Measurements from ENCODE around the gene HBQ1. TPM values are rescaled to one million over a fixed set of nuclear protein-coding genes. Genes with fewer than 3 reads are reported as not detected.

HBQ1 gene
- total RNA-seq, 1 donor from 2014 or later, result 0.60 TPM

DNA sequence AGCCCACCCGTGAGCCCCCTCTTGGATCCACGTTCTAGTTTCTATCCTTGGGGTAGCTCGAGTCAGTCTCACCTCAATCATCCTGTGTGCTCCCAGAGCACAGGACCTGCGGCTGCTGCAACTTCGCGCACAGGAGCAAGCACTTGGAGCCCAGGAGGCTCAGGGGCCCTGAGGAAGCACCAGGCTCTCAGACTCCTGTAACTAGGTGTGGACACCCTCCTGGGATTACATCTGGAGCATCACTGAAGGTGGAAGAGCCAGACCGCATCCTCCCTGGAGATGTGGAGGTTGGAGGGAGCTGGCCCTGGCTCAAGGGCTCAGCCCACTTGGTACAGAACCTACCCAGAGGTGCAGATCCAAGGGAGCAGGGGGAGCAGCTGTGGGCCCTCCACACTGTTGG is 2.7 kb downstream of the HBQ1 start:
- H3K27ac Mint-ChIP-seq, result no peak overlapping the region

GRCh38 chr16:185213-185612 is 5.0 kb downstream of the HBQ1 start:
- Mint-ChIP-seq H3K36me3 (ENCODE audit: insufficient read depth) (peaks cover 19% of the 10 kb centered on the region), H3K9me3 (ENCODE audit: low read depth) (no peaks in the 10 kb centered on the region), H3K4me3 (ENCODE audit: low read depth) (no peak overlapping the region), H3K4me1 (ENCODE audit: low read depth) (no peaks in the 10 kb centered on the region), H3K27me3 (no peaks in the 10 kb centered on the region), H3K27ac (no peak overlapping the region)
- TF ChIP-seq, protein P1, sequence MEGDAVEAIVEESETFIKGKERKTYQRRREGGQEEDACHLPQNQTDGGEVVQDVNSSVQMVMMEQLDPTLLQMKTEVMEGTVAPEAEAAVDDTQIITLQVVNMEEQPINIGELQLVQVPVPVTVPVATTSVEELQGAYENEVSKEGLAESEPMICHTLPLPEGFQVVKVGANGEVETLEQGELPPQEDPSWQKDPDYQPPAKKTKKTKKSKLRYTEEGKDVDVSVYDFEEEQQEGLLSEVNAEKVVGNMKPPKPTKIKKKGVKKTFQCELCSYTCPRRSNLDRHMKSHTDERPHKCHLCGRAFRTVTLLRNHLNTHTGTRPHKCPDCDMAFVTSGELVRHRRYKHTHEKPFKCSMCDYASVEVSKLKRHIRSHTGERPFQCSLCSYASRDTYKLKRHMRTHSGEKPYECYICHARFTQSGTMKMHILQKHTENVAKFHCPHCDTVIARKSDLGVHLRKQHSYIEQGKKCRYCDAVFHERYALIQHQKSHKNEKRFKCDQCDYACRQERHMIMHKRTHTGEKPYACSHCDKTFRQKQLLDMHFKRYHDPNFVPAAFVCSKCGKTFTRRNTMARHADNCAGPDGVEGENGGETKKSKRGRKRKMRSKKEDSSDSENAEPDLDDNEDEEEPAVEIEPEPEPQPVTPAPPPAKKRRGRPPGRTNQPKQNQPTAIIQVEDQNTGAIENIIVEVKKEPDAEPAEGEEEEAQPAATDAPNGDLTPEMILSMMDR (IDR thresholded peaks at IDR 0.05; ENCODE audit: unreplicated experiment), result no peak
- no peak for DNase-seq (ENCODE audit: low spot score, unreplicated experiment)

More for the DNA sequence above, 2.7 kb downstream of the HBQ1 start:
- no peak overlapping the region for H3K4me3 Mint-ChIP-seq (ENCODE audit: low read depth)
- DNase-seq (ENCODE audit: low spot score, unreplicated experiment), result no peak
- TF ChIP-seq, protein P1 (IDR thresholded peaks at IDR 0.05; ENCODE audit: unreplicated experiment), result no peak
- peaks cover 3% of the 10 kb centered on the region for H3K4me1 Mint-ChIP-seq (ENCODE audit: low read depth)
- H3K27me3 Mint-ChIP-seq, result peaks cover 10% of the 10 kb centered on the region
- H3K36me3 Mint-ChIP-seq (ENCODE audit: insufficient read depth), result peaks cover 10% of the 10 kb centered on the region
- H3K9me3 Mint-ChIP-seq (ENCODE audit: low read depth), result no peaks in the 10 kb centered on the region

- Mint-ChIP-seq H3K36me3 (ENCODE audit: insufficient read depth) (peaks cover 20% of the 10 kb centered on the region), H3K27me3 (no peaks in the 10 kb centered on the region), H3K4me3 (ENCODE audit: low read depth) (no peak overlapping the region), H3K4me1 (ENCODE audit: low read depth) (no peaks in the 10 kb centered on the region), H3K9me3 (ENCODE audit: low read depth) (no peaks in the 10 kb centered on the region), H3K27ac (no peak overlapping the region)
- TF ChIP-seq, protein P1 (IDR thresholded peaks at IDR 0.05; ENCODE audit: unreplicated experiment), result no peak
- no peak for DNase-seq (ENCODE audit: low spot score, unreplicated experiment)
These were observed 5.4 kb downstream of the HBQ1 start for GRCh38 chr16:185691-186090.

GRCh38 chr16:187330-187729 is 7.1 kb downstream of the HBQ1 start:
- Mint-ChIP-seq H3K9me3 (ENCODE audit: low read depth) (no peaks in the 10 kb centered on the region), H3K27ac (no peak overlapping the region), H3K36me3 (ENCODE audit: insufficient read depth) (peaks cover 32% of the 10 kb centered on the region), H3K4me1 (ENCODE audit: low read depth) (no peaks in the 10 kb centered on the region), H3K27me3 (no peaks in the 10 kb centered on the region), H3K4me3 (ENCODE audit: low read depth) (no peak overlapping the region)
- DNase-seq (ENCODE audit: low spot score, unreplicated experiment), result no peak
- TF ChIP-seq, protein P1 (IDR thresholded peaks at IDR 0.05; ENCODE audit: unreplicated experiment), result no peak

DNA sequence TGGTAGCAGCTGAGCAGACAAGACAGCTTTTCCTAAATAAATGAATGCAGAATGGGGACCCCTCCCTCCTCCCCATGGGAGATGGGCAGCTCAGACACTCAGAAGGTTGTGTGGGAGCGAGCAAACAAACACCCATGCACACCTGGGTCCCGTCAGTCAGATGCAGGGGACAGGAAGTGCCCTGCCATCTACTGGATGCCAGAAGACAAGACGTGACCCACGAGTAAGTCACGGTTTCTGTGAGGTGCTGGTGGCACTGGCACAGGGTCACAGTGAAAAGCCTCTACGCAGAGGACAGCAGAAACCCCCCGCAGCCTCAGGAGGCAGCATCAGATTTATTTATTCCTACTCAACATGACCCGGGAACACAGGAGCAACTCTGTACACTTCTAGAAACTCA is 8.4 kb downstream of the HBQ1 start:
- H3K4me3 Mint-ChIP-seq (ENCODE audit: low read depth), result no peak overlapping the region
- no peaks in the 10 kb centered on the region for H3K27me3 Mint-ChIP-seq
- TF ChIP-seq, protein P1 (IDR thresholded peaks at IDR 0.05; ENCODE audit: unreplicated experiment), result peak; percentile 23
- no peaks in the 10 kb centered on the region for H3K4me1 Mint-ChIP-seq (ENCODE audit: low read depth)
- no peaks in the 10 kb centered on the region for H3K9me3 Mint-ChIP-seq (ENCODE audit: low read depth)
- H3K27ac Mint-ChIP-seq, result no peak overlapping the region
- no peak for DNase-seq (ENCODE audit: low spot score, unreplicated experiment)
- peaks cover 34% of the 10 kb centered on the region for H3K36me3 Mint-ChIP-seq (ENCODE audit: insufficient read depth)

Measured in progenitor cell of endocrine pancreas (in vitro differentiated cells).